Type B pancreatic cell (in vitro differentiated cells): ENCODE measurements around the gene ZNF70. TPM values are rescaled to one million over a fixed set of nuclear protein-coding genes. Genes with fewer than 3 reads are reported as not detected.

ENCODE experiments used
- DNase-seq: peaks from one replicate; pipeline ENCODE4 v3.0.0; 2021; ENCODE audit warnings: mixed read lengths; ENCODE audit not compliant: unreplicated experiment; ENCODE audit errors: extremely low spot score
- H3K27ac Mint-ChIP-seq: 2 replicates; pipeline ENCODE4 v1.8.0; 2021; ENCODE audit warnings: mild to moderate bottlenecking, mixed read lengths
- H3K27me3 Mint-ChIP-seq: 2 replicates; pipeline ENCODE4 v1.8.0; 2021; ENCODE audit warnings: mixed read lengths
- H3K36me3 Mint-ChIP-seq: 2 replicates; pipeline ENCODE4 v1.8.0; 2021; ENCODE audit warnings: mixed read lengths
- H3K4me1 Mint-ChIP-seq: one replicate; pipeline ENCODE4 v1.8.0; 2021; ENCODE audit warnings: mixed read lengths; ENCODE audit not compliant: unreplicated experiment
- H3K4me3 Mint-ChIP-seq: 2 replicates; pipeline ENCODE4 v1.8.0; 2021; ENCODE audit warnings: mild to moderate bottlenecking, mixed read lengths
- H3K9me3 Mint-ChIP-seq: 2 replicates; pipeline ENCODE4 v1.8.0; 2021; ENCODE audit warnings: mixed read lengths
- total RNA-seq: library from RNA; stranded (reverse); gene quantifications from 2 replicates; pipeline ENCODE4 v1.2.1, GENCODE V29; 2021; ENCODE audit warnings: low replicate concordance
- TF ChIP-seq, protein P1 (sequence below): fragments of 200-600 bp; sonication (generic); conservative IDR thresholded peaks from 2 replicates; pipeline ENCODE4 v1.5.0; 2021; ENCODE audit warnings: antibody characterized with exemption, mild to moderate bottlenecking

Gene ZNF70
- total RNA-seq, 1 donor from 2014 or later = 12.3 TPM

DNA sequence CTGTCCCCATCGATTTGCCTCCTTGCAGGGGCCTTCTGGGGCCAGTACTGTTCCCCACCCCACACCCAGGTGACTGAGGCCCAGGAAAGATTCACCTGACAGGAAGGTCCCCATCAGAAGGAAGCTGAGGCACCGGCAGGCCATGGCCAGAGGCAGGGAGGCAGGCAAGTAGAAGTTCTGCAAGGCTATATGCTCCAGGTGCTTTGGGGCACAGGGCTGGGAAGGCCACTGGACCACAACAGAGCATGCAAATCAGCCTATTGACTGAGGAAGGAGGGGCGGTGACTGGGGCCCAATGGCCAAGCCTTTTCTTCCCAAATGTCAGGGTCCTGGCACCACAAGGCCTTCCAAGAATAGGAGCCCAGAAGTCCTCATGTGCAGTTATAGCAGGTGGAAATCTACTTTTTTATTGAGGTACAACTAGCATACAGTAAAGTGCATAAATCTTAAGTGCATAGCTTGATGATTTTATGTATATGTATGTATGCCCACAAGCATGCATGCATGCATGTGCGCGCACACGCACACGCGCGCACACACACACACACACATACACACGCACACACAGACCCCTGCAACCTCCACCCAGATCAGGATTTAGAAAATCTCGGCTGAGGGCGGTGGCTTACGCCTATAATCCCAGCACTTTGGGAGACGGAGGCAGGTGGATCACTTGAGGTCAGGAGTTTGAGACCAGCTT lies 3.5 kb upstream of the ZNF70 start, which contains the start of gene VPREB3:
TSS of gene VPREB3 (minus strand) at position 206 of the 700 bp plus-strand sequence. CDS start at position 144, 62 bp downstream.
- no peak for DNase-seq
- TF ChIP-seq, protein P1, sequence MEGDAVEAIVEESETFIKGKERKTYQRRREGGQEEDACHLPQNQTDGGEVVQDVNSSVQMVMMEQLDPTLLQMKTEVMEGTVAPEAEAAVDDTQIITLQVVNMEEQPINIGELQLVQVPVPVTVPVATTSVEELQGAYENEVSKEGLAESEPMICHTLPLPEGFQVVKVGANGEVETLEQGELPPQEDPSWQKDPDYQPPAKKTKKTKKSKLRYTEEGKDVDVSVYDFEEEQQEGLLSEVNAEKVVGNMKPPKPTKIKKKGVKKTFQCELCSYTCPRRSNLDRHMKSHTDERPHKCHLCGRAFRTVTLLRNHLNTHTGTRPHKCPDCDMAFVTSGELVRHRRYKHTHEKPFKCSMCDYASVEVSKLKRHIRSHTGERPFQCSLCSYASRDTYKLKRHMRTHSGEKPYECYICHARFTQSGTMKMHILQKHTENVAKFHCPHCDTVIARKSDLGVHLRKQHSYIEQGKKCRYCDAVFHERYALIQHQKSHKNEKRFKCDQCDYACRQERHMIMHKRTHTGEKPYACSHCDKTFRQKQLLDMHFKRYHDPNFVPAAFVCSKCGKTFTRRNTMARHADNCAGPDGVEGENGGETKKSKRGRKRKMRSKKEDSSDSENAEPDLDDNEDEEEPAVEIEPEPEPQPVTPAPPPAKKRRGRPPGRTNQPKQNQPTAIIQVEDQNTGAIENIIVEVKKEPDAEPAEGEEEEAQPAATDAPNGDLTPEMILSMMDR = no peak
- H3K27me3 Mint-ChIP-seq = no peaks in the 10 kb centered on the region
- peaks cover 17% of the 10 kb centered on the region for H3K4me1 Mint-ChIP-seq
- peaks cover 6% of the 10 kb centered on the region for H3K36me3 Mint-ChIP-seq
- H3K27ac Mint-ChIP-seq = peak within 1 kb of the TSS; percentile 42
- peak within 1 kb of the TSS; percentile 36 for H3K4me3 Mint-ChIP-seq
- no peaks in the 10 kb centered on the region for H3K9me3 Mint-ChIP-seq

DNA sequence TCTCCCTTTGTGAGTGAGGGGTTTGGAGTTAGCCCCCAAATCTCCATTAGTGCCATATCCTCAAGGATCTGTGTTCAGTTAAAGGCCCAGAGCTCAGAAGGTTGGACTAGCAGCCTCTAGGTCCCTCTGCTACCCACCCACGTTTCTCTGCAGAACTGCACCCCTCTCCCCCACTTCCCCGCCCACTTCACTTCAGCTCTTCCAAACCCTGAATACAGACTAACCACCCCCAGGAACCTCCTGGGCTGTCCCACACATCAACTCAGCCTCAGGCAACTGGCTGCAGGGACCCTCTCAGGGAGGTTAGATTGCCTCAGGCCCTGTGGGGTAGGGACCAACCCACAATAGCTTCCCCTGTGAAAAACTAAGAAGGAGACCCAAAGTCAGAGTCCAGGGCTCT lies 2.5 kb upstream of the ZNF70 start:
- TF ChIP-seq, protein P1 = no peak
- H3K27me3 Mint-ChIP-seq = no peaks in the 10 kb centered on the region
- H3K9me3 Mint-ChIP-seq = no peaks in the 10 kb centered on the region
- peaks cover 6% of the 10 kb centered on the region for H3K36me3 Mint-ChIP-seq
- peak overlapping the region; percentile 36 for H3K4me3 Mint-ChIP-seq
- DNase-seq = no peak
- H3K4me1 Mint-ChIP-seq = peaks cover 17% of the 10 kb centered on the region
- H3K27ac Mint-ChIP-seq = no peak overlapping the region

DNA sequence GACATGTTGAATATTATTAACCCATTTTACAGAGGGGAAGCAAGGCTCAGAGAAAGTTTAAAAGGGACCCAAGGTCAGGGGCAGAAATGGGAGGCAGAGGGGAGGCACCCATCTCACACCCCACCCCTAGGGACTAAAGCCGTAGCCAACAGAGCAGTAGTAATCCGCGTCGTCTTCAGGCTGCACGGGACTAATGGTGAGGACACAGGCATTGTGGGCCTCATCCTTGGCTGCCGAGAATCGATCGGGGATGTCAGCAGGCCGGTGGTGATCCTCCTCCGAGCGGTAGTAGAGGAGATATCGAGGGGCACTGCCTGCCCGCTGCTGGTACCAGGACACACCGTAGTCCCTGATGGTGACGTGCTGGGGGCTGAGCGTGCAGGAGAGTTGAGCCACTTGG lies 1.8 kb upstream of the ZNF70 start:
- DNase-seq = no peak
- Mint-ChIP-seq H3K4me3 (peak overlapping the region; percentile 68), H3K4me1 (peaks cover 17% of the 10 kb centered on the region), H3K36me3 (peaks cover 6% of the 10 kb centered on the region), H3K27me3 (no peaks in the 10 kb centered on the region), H3K27ac (no peak overlapping the region), H3K9me3 (no peaks in the 10 kb centered on the region)
- TF ChIP-seq, protein P1 = no peak

DNA sequence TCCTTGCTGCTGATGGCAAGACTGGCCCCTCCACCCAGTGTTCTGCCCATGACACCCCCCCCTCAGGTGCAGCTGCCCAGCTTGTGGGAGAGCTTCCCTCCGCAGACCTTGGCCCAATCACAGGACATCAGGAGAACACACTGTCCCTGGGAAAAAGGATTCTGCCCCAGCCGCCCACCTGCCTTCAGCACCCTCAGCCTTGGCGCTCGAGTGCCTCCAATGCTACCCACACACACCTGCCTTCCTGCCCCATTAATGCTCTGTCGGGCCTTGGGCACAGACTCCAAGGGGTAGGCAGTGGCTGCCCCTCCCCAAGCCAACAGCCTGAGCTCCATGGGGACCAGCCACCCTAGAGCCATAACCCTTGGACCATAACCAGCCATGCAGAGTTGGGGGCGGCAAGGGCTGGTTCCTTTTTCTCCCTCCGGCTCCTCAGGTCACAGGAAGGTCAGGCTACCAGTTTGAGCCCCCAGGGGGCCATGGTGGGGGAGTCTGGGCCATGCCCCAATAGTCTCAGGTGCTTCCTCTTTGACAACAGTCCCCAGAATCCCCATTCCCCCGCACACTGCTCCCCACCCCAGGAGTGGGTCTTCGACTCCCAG lies 1.3 kb upstream of the ZNF70 start:
- peak overlapping the region; percentile 79 for H3K4me3 Mint-ChIP-seq
- peaks cover 6% of the 10 kb centered on the region for H3K36me3 Mint-ChIP-seq
- H3K27ac Mint-ChIP-seq = no peak overlapping the region

DNA sequence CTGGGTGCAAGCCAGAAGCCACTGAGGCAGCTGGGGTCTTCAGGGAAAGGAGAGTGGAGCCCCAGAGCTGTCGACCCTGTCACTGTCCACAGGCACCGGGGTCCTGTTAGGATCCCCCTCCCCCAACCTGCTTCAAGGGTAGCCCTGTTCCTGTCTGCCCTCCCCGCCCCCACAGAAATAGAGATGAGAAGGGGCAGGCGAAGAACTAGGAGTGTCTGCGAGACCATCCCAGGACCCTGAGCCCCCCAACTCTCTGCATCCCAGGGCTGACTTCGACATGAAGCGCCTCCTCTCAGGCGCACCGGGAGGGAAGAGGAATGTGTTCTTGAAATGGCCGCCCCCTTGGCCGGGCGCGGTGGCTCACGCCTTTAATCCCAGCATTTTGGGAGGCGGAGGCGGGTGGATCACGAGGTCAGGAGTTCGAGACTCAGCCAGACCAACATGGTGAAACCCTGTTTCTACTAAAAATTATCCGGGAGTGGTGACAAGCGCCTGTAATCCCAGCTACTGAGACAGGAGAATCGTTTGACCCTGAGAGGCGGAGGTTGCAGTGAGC lies 607 bp upstream of the ZNF70 start:
- H3K36me3 Mint-ChIP-seq = peaks cover 6% of the 10 kb centered on the region
- H3K9me3 Mint-ChIP-seq = no peaks in the 10 kb centered on the region
- peak overlapping the region; percentile 86 for H3K27ac Mint-ChIP-seq
- TF ChIP-seq, protein P1 = no peak
- peak overlapping the region; percentile 86 for H3K4me3 Mint-ChIP-seq
- DNase-seq = no peak
- H3K4me1 Mint-ChIP-seq = peaks cover 22% of the 10 kb centered on the region
- H3K27me3 Mint-ChIP-seq = no peaks in the 10 kb centered on the region

More for the DNA sequence above, 1.3 kb upstream of the ZNF70 start:
- Mint-ChIP-seq H3K4me1 (peaks cover 17% of the 10 kb centered on the region), H3K27me3 (no peaks in the 10 kb centered on the region), H3K9me3 (no peaks in the 10 kb centered on the region)
- DNase-seq = no peak
- TF ChIP-seq, protein P1 = no peak
